DND-41 (cell line): ENCODE data around the gene CD207.

ENCODE experiments used
- ATAC-seq: fragments of 200-7000 bp; cut with Tn5 transposase; 3 replicates; pipeline ENCODE4 v1.9.1; 2021; ENCODE audit warnings: low read depth; ENCODE audit not compliant: insufficient read depth
- DNase-seq: peaks from one replicate; pipeline ENCODE4 v3.0.0-alpha.2; 2020
- H2AFZ ChIP-seq: 2 replicates; pipeline ENCODE4 v1.6.0; 2012; ENCODE audit warnings: low read depth, low read length
- H3K27ac ChIP-seq: 2 replicates; pipeline ENCODE4 v1.5.1; 2012; ENCODE audit warnings: low read length, inconsistent platforms
- H3K27me3 ChIP-seq: fragments of 200-600 bp; sonication (generic); 2 replicates; pipeline ENCODE4 v1.6.0; 2012; ENCODE audit warnings: low read length, mild to moderate bottlenecking, inconsistent platforms; ENCODE audit not compliant: insufficient read depth, poor library complexity
- H3K36me3 ChIP-seq: 2 replicates; pipeline ENCODE4 v1.5.1; 2012; ENCODE audit warnings: low read length, inconsistent platforms; ENCODE audit not compliant: insufficient read depth
- H3K4me1 ChIP-seq: 2 replicates; pipeline ENCODE4 v1.5.1; 2012; ENCODE audit warnings: mild to moderate bottlenecking, low read length; ENCODE audit not compliant: insufficient read depth
- H3K4me2 ChIP-seq: 2 replicates; pipeline ENCODE4 v1.6.0; 2012; ENCODE audit warnings: mild to moderate bottlenecking, moderate library complexity, low read length, inconsistent platforms; ENCODE audit not compliant: insufficient read depth
- H3K4me3 ChIP-seq, 2 experiments: fragments of 200-600 bp in 1 of 2; shearing (Covaris generic) in 1 of 2; 2 replicates each; pipeline ENCODE4 v1.5.1; 2012 to 2016; ENCODE audit warnings: inconsistent platforms in 2 of 2, low read length in 2 of 2, mild to moderate bottlenecking in 2 of 2, low read depth in 1 of 2, moderate library complexity in 1 of 2
- H3K79me2 ChIP-seq: 2 replicates; pipeline ENCODE4 v1.6.0; 2012; ENCODE audit warnings: low read length, inconsistent platforms; ENCODE audit not compliant: insufficient read depth
- H3K9ac ChIP-seq: 2 replicates; pipeline ENCODE4 v1.6.0; 2012; ENCODE audit warnings: low read depth, mild to moderate bottlenecking, inconsistent platforms, low read length, moderate library complexity
- H3K9me3 ChIP-seq: 2 replicates; pipeline ENCODE4 v1.5.1; 2012; ENCODE audit warnings: low read length, moderate library complexity, mild to moderate bottlenecking, inconsistent platforms; ENCODE audit not compliant: insufficient read depth, severe bottlenecking
- H4K20me1 ChIP-seq: 2 replicates; pipeline ENCODE4 v1.6.0; 2012; ENCODE audit warnings: low read length; ENCODE audit not compliant: insufficient read depth
- EZH2 ChIP-seq: IDR thresholded peaks from 3 replicates; pipeline ENCODE4 v1.6.1; 2012; ENCODE audit warnings: borderline replicate concordance, low read depth, mild to moderate bottlenecking, moderate library complexity, low read length, inconsistent platforms; ENCODE audit not compliant: severe bottlenecking
- TF ChIP-seq, protein P1 (sequence below): IDR thresholded peaks from 2 replicates; pipeline ENCODE4 v1.5.1; 2012; ENCODE audit warnings: borderline replicate concordance, low read length, moderate library complexity, mild to moderate bottlenecking; ENCODE audit not compliant: poor library complexity, severe bottlenecking; ENCODE audit errors: extremely low read depth

CD207 gene

DNA sequence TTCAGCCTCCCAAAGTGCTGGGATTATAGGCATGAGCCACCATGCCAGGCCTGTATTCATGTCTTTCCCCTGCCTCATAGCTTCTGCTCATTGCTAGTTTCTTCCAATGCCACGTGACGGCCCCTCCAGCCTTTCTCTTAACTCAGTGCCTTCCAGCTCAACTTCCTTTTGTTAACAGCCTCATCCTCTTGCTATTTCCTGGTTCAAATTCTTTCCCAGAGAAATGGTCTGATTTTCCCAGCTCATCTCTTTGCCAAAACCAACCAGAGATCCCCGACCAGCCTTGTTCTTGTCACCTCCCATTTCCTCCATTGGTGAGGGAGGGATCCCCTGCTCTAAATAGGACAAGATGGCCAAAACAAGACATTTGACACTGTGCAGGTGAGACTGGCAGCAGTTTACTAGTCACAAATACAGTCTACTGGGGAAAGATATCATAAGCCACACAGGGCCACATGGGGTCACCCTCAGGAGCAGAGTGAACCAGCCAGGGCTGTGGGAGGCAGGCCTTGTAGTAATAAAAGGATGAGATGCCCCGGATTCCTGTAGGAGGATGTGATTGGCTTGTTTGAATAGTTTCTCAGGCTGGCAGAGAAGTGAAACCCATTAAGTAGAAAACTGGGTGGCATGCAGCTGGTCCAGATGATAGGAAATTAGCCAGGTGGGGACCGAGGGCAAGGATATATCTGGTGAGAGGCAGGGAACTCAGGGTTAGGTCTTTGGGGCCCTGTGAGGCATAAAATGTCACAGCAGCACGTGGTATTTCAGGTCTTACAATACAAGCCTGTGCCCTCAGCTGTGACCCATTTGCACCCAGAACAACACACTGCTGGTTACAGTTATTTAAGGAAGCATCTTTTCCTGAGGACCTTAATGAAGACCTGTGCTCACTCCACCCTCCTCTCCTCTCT lies 6.4 kb downstream of the CD207 start:
- Histone ChIP-seq H3K4me2 (no peak overlapping the region), H3K9ac (no peak overlapping the region), H2AFZ (no peak overlapping the region), H3K27me3 (peaks cover 10% of the 10 kb centered on the region), H3K4me3 (no peak overlapping the region), H3K9me3 (no peaks in the 10 kb centered on the region), H3K36me3 (no peaks in the 10 kb centered on the region), H3K79me2 (no peaks in the 10 kb centered on the region), H3K4me1 (no peaks in the 10 kb centered on the region), H3K27ac (no peak overlapping the region), H4K20me1 (no peaks in the 10 kb centered on the region)
- ATAC-seq (no peak), DNase-seq (no peak)
- TF ChIP-seq, protein P1, sequence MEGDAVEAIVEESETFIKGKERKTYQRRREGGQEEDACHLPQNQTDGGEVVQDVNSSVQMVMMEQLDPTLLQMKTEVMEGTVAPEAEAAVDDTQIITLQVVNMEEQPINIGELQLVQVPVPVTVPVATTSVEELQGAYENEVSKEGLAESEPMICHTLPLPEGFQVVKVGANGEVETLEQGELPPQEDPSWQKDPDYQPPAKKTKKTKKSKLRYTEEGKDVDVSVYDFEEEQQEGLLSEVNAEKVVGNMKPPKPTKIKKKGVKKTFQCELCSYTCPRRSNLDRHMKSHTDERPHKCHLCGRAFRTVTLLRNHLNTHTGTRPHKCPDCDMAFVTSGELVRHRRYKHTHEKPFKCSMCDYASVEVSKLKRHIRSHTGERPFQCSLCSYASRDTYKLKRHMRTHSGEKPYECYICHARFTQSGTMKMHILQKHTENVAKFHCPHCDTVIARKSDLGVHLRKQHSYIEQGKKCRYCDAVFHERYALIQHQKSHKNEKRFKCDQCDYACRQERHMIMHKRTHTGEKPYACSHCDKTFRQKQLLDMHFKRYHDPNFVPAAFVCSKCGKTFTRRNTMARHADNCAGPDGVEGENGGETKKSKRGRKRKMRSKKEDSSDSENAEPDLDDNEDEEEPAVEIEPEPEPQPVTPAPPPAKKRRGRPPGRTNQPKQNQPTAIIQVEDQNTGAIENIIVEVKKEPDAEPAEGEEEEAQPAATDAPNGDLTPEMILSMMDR, result no peak
- TF ChIP-seq EZH2, result no peak

DNA sequence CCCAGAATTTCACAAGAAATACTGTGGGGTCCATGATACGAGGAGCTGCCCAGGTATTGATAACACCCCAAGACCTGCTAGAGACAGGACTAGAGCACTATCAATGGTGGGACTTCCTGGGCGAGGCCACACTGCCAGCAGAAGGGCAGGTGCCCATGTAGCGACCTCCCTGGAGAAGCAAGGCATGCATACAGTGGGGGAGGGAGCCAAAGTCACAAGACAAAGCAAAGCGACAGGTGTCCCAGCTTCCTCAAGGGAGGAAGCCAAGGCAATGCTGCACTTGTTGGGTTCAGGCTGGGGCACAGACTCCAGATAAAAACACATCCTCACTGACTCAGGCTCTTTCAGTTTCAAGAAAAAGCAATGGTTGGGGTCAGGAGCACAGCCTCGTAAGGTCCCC lies 7.5 kb downstream of the CD207 start:
- H3K4me2 ChIP-seq, result no peak overlapping the region

DNA sequence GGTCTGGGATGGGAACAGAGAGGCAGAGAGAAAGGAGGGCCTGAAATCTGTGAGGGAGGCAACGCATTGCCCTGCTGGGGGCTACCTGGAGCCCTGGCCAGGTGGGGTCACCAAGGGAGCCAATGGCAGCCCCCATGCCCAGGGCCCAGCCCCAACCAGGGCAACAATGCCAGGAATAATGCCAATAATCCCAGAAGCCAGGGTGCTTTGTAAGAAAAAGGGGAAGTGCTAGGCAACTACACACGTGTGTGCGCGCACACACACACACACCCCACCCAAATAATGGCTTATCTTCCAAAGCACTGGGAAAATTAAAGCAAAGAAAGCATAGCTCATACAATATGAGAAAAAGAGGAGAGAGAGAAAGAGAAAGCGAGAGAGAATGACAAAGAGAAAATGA lies 8.2 kb downstream of the CD207 start:
- no peak for DNase-seq
- Histone ChIP-seq H3K79me2 (no peaks in the 10 kb centered on the region), H3K4me3 (no peak overlapping the region), H3K27me3 (peaks cover 13% of the 10 kb centered on the region), H3K9me3 (no peaks in the 10 kb centered on the region), H3K4me2 (no peak overlapping the region), H2AFZ (no peak overlapping the region), H3K36me3 (no peaks in the 10 kb centered on the region), H4K20me1 (no peaks in the 10 kb centered on the region), H3K9ac (no peak overlapping the region), H3K4me1 (no peaks in the 10 kb centered on the region), H3K27ac (no peak overlapping the region)
- no peak for ATAC-seq
- TF ChIP-seq, protein P1, result no peak
- TF ChIP-seq EZH2, result no peak

More for the DNA sequence above, 7.5 kb downstream of the CD207 start:
- peaks cover 10% of the 10 kb centered on the region for H3K27me3 ChIP-seq
- no peaks in the 10 kb centered on the region for H3K4me1 ChIP-seq
- no peaks in the 10 kb centered on the region for H3K36me3 ChIP-seq
- H3K4me3 ChIP-seq, result no peak overlapping the region
- TF ChIP-seq EZH2, result no peak
- TF ChIP-seq, protein P1, result no peak
- H3K27ac ChIP-seq, result no peak overlapping the region
- no peak overlapping the region for H2AFZ ChIP-seq
- no peaks in the 10 kb centered on the region for H3K79me2 ChIP-seq
- DNase-seq, result no peak
- no peak overlapping the region for H3K9ac ChIP-seq
- H3K9me3 ChIP-seq, result no peaks in the 10 kb centered on the region
- no peak for ATAC-seq
- no peaks in the 10 kb centered on the region for H4K20me1 ChIP-seq
